Endothelial cell of umbilical vein (primary cell): Measurements from ENCODE around the gene MYH9. TPM values are rescaled to one million over a fixed set of nuclear protein-coding genes. Genes with fewer than 3 reads are reported as not detected.

Experiments
- BruUV-seq: library from RNA; stranded (reverse); fragments of 400-500 nt; replicated peaks from 2 replicates; lab custom pipeline; 2021; lab: Mats Ljungman, UMichigan
- CTCF ChIA-PET: fragments of 300-600, 350-600 bp; sonication (Branson Sonifier 250); formaldehyde crosslinking; loops from one replicate; lab custom pipeline; 2021; ENCODE audit warnings: antibody characterized with exemption, inconsistent platforms; lab: Charles Lee
- POLR2A ChIA-PET: fragments of 300-600, 350-600 bp; sonication (Branson Sonifier 250); formaldehyde crosslinking; loops from one replicate; lab custom pipeline; 2021; ENCODE audit warnings: antibody characterized with exemption, inconsistent platforms; lab: Charles Lee
- DNase-seq: peaks from one replicate; pipeline ENCODE4 v3.0.0-alpha.2; 2011; ENCODE audit warnings: low read depth, low spot score
- FAIRE-seq: peaks from 2 replicates; lab custom pipeline; 2011; peaks lifted over from hg19 to GRCh38; lab: Jason Lieb, UNC
- H2AFZ ChIP-seq: 2 replicates; pipeline ENCODE4 v1.6.0; 2012; ENCODE audit warnings: low read depth, low read length, control low read depth, inconsistent platforms
- H3K27ac ChIP-seq: 2 replicates; pipeline ENCODE4 v1.5.1; 2011; ENCODE audit warnings: low read depth, mild to moderate bottlenecking, control low read depth, low read length, moderate library complexity; ENCODE audit not compliant: insufficient read depth
- H3K27me3 ChIP-seq, 2 experiments: 2 replicates each; pipeline versions ENCODE4 v1.6.0 to v1.6.1; 2011; ENCODE audit warnings: low read length in 2 of 2, mixed read lengths in 1 of 2; ENCODE audit not compliant: control insufficient read depth in 2 of 2, insufficient read depth in 2 of 2
- H3K36me3 ChIP-seq, 2 experiments: 2 replicates in 1 of 2; 3 replicates in 1 of 2; pipeline ENCODE4 v1.5.1; 2011; ENCODE audit warnings: low read length in 2 of 2, mild to moderate bottlenecking in 1 of 2, moderate library complexity in 1 of 2; ENCODE audit not compliant: control insufficient read depth in 2 of 2, insufficient read depth in 2 of 2; ENCODE audit errors: extremely low read depth in 1 of 2
- H3K4me1 ChIP-seq: 3 replicates; pipeline ENCODE4 v1.5.1; 2011; ENCODE audit warnings: mild to moderate bottlenecking, low read length; ENCODE audit not compliant: control insufficient read depth, insufficient read depth; ENCODE audit errors: extremely low read depth
- H3K4me2 ChIP-seq: 2 replicates; pipeline ENCODE4 v1.6.1; 2011; ENCODE audit warnings: low read length, control low read depth, mixed read lengths; ENCODE audit not compliant: insufficient read depth
- H3K4me3 ChIP-seq, 3 experiments: fragments of 200-600 bp in 1 of 3; sonication (generic), shearing (Covaris generic) in 1 of 3; replicated peaks in 1 of 3; 2 replicates each; pipeline ENCODE4 v1.5.1; 2011 to 2016; ENCODE audit warnings: control low read depth in 3 of 3, low read length in 3 of 3, mild to moderate bottlenecking in 2 of 3, inconsistent platforms in 1 of 3, low read depth in 1 of 3, moderate library complexity in 1 of 3; ENCODE audit not compliant: insufficient read depth in 1 of 3
- H3K79me2 ChIP-seq: 2 replicates; pipeline ENCODE4 v1.6.0; 2012; ENCODE audit warnings: low read length, inconsistent platforms; ENCODE audit not compliant: control insufficient read depth, insufficient read depth
- H3K9ac ChIP-seq: replicated peaks from 2 replicates; pipeline ENCODE3; 2011; ENCODE audit warnings: low read length, control low read depth; ENCODE audit not compliant: insufficient read depth; ENCODE audit errors: extremely low read depth
- H3K9me1 ChIP-seq: replicated peaks from 3 replicates; pipeline ENCODE4 v1.6.0; 2011; ENCODE audit warnings: mild to moderate bottlenecking, low read length; ENCODE audit not compliant: control insufficient read depth, insufficient read depth; ENCODE audit errors: extremely low read depth
- H3K9me3 ChIP-seq: replicated peaks from 2 replicates; pipeline ENCODE4 v1.5.1; 2012; ENCODE audit warnings: low read length, inconsistent platforms; ENCODE audit not compliant: control insufficient read depth, insufficient read depth
- H4K20me1 ChIP-seq: replicated peaks from 2 replicates; pipeline ENCODE3; 2011; ENCODE audit warnings: mild to moderate bottlenecking, low read length; ENCODE audit not compliant: control insufficient read depth, insufficient read depth; ENCODE audit errors: extremely low read depth
- GATA2 ChIP-seq: IDR thresholded peaks from 2 replicates; pipeline ENCODE4 v1.7.0; 2011; ENCODE audit warnings: low read depth, mild to moderate bottlenecking, moderate library complexity, mixed read lengths, low read length; ENCODE audit not compliant: insufficient read length, insufficient read depth
- MYC ChIP-seq: IDR thresholded peaks from one replicate; pipeline ENCODE4 v1.6.1; 2011; ENCODE audit warnings: mild to moderate bottlenecking, low read depth, low read length
- POLR2A ChIP-seq: IDR thresholded peaks from 2 replicates; pipeline ENCODE4 v1.6.1; 2012; ENCODE audit warnings: low read depth, mild to moderate bottlenecking, control low read depth, low read length
- dilution Hi-C: fragments of 300-500 bp; cut with MboI; formaldehyde crosslinking; loops from one replicate; pipeline ENCODE4 v1.15.0; 2019; ENCODE audit warnings: low sequenced_read_pairs; ENCODE audit not compliant: extremely low pct_ligation_motif_present
- intact Hi-C: fragments of 100-400 bp; cut with micrococcal nuclease; formaldehyde crosslinking; loops from one replicate; pipeline ENCODE4 v1.10.0; 2022
- polyA plus RNA-seq, 4 experiments: library from polyadenylated mRNA; depleted of rRNA in 3 of 4; stranded (reverse) in 3 of 4; unstranded in 1 of 4; fragments of >200 nt; gene quantifications; 2 replicates each; pipeline versions ENCODE4 v1.2.1 to v1.2.3, GENCODE V29; 2011 to 2012; ENCODE audit warnings: missing spikeins in 1 of 4
- total RNA-seq: library from RNA; stranded (reverse); gene quantifications from 2 replicates; pipeline ENCODE4 v1.2.3, GENCODE V29; 2021
- TF ChIP-seq, protein P1 (sequence below): IDR thresholded peaks from 2 replicates; pipeline ENCODE4 v1.6.1; 2011; ENCODE audit not compliant: insufficient read depth, insufficient read length

MYH9 gene
- total and polyA plus RNA-seq, 2 donors (not counting 3 experiments of a cell fraction or from before 2014, with no cell fraction given): 188 to 1,413 TPM

GRCh38 chr22:36367066-36367465 lies 20.7 kb downstream of the MYH9 start:
- ChIA-PET CTCF (interaction anchor here (1.0 to 2.4 kb wide), 2 partner anchors 15 to 104 kb away, joined by 3 to 10 read pairs; no protein-coding TSS in a partner anchor), POLR2A (no interaction called here)
- intact Hi-C loops (loop anchor here (5.0 kb wide), 1 partner anchor 100 kb away; no protein-coding TSS in a partner anchor), dilution Hi-C loops (no loop called here)
- Histone ChIP-seq H4K20me1 (no peaks in the 10 kb centered on the region), H3K9me1 (no peaks in the 10 kb centered on the region), H3K9ac (peak overlapping the region; percentile 6), H3K79me2 (peaks cover 98% of the 10 kb centered on the region), H2AFZ (no peak overlapping the region), H3K36me3 (peaks cover 6 to 7% of the 10 kb centered on the region in 2 experiments), H3K27me3 (no peaks in the 10 kb centered on the region), H3K4me3 (no peak overlapping the region), H3K4me1 (peaks cover 94% of the 10 kb centered on the region), H3K9me3 (no peaks in the 10 kb centered on the region), H3K27ac (peak overlapping the region; percentile 86), H3K4me2 (peak overlapping the region; percentile 6)
- FAIRE-seq (no peak), DNase-seq (no peak)
- TF ChIP-seq MYC (no peak), POLR2A (peak; percentile 43)
- BruUV-seq: no TSS peak

DNA sequence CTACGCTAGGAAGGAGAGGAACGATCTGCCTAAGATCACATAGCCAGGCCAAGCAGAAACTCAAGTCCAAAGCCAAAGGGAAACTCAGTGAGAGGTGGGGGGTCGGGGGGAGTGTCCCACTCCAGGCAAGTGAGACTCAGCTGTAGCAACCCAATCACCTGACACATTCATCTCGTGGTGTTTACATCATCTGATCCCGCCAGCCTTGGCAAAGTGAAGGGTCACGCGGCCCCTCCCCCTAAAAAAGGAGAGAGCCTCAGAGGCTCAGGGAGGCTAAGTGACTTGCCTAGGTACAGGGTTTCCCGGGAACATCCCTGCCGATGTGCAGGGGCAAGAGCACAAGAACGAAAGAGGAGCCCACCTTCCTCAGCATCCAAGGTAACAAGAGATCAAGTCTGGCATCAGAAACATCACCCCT lies 21.5 kb downstream of the MYH9 start:
- Histone ChIP-seq H3K4me2 (no peak overlapping the region), H3K9me3 (no peaks in the 10 kb centered on the region), H4K20me1 (no peaks in the 10 kb centered on the region), H3K4me3 (no peak overlapping the region), H2AFZ (no peak overlapping the region), H3K9me1 (no peaks in the 10 kb centered on the region), H3K4me1 (peaks cover 93% of the 10 kb centered on the region), H3K9ac (peak overlapping the region; percentile 6), H3K27me3 (no peaks in the 10 kb centered on the region), H3K79me2 (peaks cover 98% of the 10 kb centered on the region), H3K27ac (peak overlapping the region; percentile 86), H3K36me3 (peaks cover 7% of the 10 kb centered on the region in 2 experiments)
- ChIA-PET POLR2A (interaction anchor here (2.3 kb wide), 1 partner anchor 33 kb away, joined by 19 read pairs; no protein-coding TSS in a partner anchor), CTCF (interaction anchor here (1.0 to 2.4 kb wide), 2 partner anchors 14 to 104 kb away, joined by 3 to 10 read pairs; no protein-coding TSS in a partner anchor)
- dilution Hi-C loops (no loop called here), intact Hi-C loops (loop anchor here (5.0 kb wide), 1 partner anchor 101 kb away; no protein-coding TSS in a partner anchor)
- no peak for FAIRE-seq
- TF ChIP-seq, protein P1, sequence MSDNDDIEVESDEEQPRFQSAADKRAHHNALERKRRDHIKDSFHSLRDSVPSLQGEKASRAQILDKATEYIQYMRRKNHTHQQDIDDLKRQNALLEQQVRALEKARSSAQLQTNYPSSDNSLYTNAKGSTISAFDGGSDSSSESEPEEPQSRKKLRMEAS: peak; percentile 27
- no peak for TF ChIP-seq GATA2
- peak; percentile 54 for DNase-seq
- BruUV-seq: no TSS peak
